SK-N-SH treated with all-trans-retinoic acid at 6 μM for 48 hours (cell line): ENCODE results near the gene CD2.

Source experiments
- ATAC-seq: fragments of 200-7000 bp; cut with Tn5 transposase; 3 replicates; pipeline ENCODE4 v1.9.1; 2020; ENCODE audit warnings: mild to moderate bottlenecking, moderate library complexity
- ARNTL ChIP-seq: fragments of 450-650 bp; formaldehyde crosslinking; IDR thresholded peaks from 2 replicates; pipeline ENCODE4 v1.5.0; 2020; ENCODE audit warnings: low read depth, mild to moderate bottlenecking, moderate library complexity, borderline replicate concordance
- BACH2 ChIP-seq: fragments of 250-450 bp; sonication (Bioruptor Pico); IDR thresholded peaks from 2 replicates; pipeline ENCODE4 v1.9.0; 2021; ENCODE audit warnings: mild to moderate bottlenecking, borderline replicate concordance
- CSDC2 ChIP-seq: fragments of 250-450 bp; sonication (Bioruptor Pico); IDR thresholded peaks from 2 replicates; pipeline ENCODE4 v1.5.0; 2020; ENCODE audit warnings: mild to moderate bottlenecking, moderate library complexity
- ESRRG ChIP-seq: fragments of 250-450 bp; sonication (Bioruptor Pico); IDR thresholded peaks from 2 replicates; pipeline ENCODE4 v1.6.1; 2021; ENCODE audit warnings: mild to moderate bottlenecking
- GLIS3 ChIP-seq: fragments of 250-450 bp; sonication (Bioruptor Pico); IDR thresholded peaks from 2 replicates; pipeline ENCODE4 v1.5.0; 2020; ENCODE audit warnings: mild to moderate bottlenecking, moderate library complexity
- ISL1 ChIP-seq: fragments of 250-450 bp; sonication (Bioruptor Pico); IDR thresholded peaks from 2 replicates; pipeline ENCODE4 v2.1.2; 2022; ENCODE audit warnings: mild to moderate bottlenecking, moderate library complexity
- OSR1 ChIP-seq: fragments of 250-450 bp; sonication (Bioruptor Pico); IDR thresholded peaks from 2 replicates; pipeline ENCODE4 v1.8.0; 2022; ENCODE audit warnings: moderate library complexity, mild to moderate bottlenecking, inconsistent platforms
- RARB ChIP-seq: fragments of 250-450 bp; sonication (Bioruptor Pico); IDR thresholded peaks from 2 replicates; pipeline ENCODE4 v1.8.0; 2021; ENCODE audit warnings: mild to moderate bottlenecking, moderate library complexity
- SNAI2 ChIP-seq: fragments of 250-450 bp; sonication (Bioruptor Pico); IDR thresholded peaks from 2 replicates; pipeline ENCODE4 v1.5.0; 2020; ENCODE audit warnings: mild to moderate bottlenecking, moderate library complexity
- TCF4 ChIP-seq: fragments of 250-450 bp; sonication (Bioruptor Pico); IDR thresholded peaks from 2 replicates; pipeline ENCODE4 v1.8.0; 2021; ENCODE audit warnings: mild to moderate bottlenecking, moderate library complexity, borderline replicate concordance
- TOX ChIP-seq: fragments of 250-450 bp; sonication (Bioruptor Pico); IDR thresholded peaks from 2 replicates; pipeline ENCODE4 v1.8.0; 2021; ENCODE audit warnings: mild to moderate bottlenecking, moderate library complexity, borderline replicate concordance
- ZC3H10 ChIP-seq: fragments of 250-450 bp; sonication (Bioruptor Pico); IDR thresholded peaks from 2 replicates; pipeline ENCODE4 v1.5.1; 2021; ENCODE audit warnings: mild to moderate bottlenecking, moderate library complexity
- ZFP3 ChIP-seq: fragments of 250-450 bp; sonication (Bioruptor Pico); IDR thresholded peaks from 2 replicates; pipeline ENCODE4 v1.5.0; 2020; ENCODE audit warnings: mild to moderate bottlenecking, moderate library complexity
- ZFP30 ChIP-seq: fragments of 450-650 bp; formaldehyde crosslinking; IDR thresholded peaks from 2 replicates; pipeline ENCODE4 v1.5.0; 2022; ENCODE audit warnings: mild to moderate bottlenecking, moderate library complexity
- ZNF70 ChIP-seq: fragments of 450-650 bp; formaldehyde crosslinking; IDR thresholded peaks from 2 replicates; pipeline ENCODE4 v1.5.0; 2020; ENCODE audit warnings: mild to moderate bottlenecking, moderate library complexity
- ZNF8 ChIP-seq: fragments of 450-650 bp; formaldehyde crosslinking; IDR thresholded peaks from 2 replicates; pipeline ENCODE4 v1.5.0; 2020; ENCODE audit warnings: mild to moderate bottlenecking, moderate library complexity
- TF ChIP-seq, protein P1 (sequence below): fragments of 250-450 bp; sonication (Bioruptor Pico); IDR thresholded peaks from 2 replicates; pipeline ENCODE4 v1.5.1; 2020; ENCODE audit warnings: low read depth, mild to moderate bottlenecking, moderate library complexity
- TF ChIP-seq, protein P2 (sequence below): fragments of 250-450 bp; sonication (Bioruptor Pico); IDR thresholded peaks from 2 replicates; pipeline ENCODE4 v1.5.0; 2020; ENCODE audit warnings: mild to moderate bottlenecking, moderate library complexity
- TF ChIP-seq, protein P3 (sequence below): fragments of 250-450 bp; sonication (Bioruptor Pico); IDR thresholded peaks from 2 replicates; pipeline ENCODE4 v1.8.0; 2020; ENCODE audit warnings: mild to moderate bottlenecking, moderate library complexity, borderline replicate concordance
- TF ChIP-seq, protein P4 (sequence below): fragments of 250-450 bp; sonication (Bioruptor Pico); IDR thresholded peaks from 2 replicates; pipeline ENCODE4 v1.5.1; 2021; ENCODE audit warnings: mild to moderate bottlenecking, moderate library complexity

Gene CD2, protein sequence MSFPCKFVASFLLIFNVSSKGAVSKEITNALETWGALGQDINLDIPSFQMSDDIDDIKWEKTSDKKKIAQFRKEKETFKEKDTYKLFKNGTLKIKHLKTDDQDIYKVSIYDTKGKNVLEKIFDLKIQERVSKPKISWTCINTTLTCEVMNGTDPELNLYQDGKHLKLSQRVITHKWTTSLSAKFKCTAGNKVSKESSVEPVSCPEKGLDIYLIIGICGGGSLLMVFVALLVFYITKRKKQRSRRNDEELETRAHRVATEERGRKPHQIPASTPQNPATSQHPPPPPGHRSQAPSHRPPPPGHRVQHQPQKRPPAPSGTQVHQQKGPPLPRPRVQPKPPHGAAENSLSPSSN

DNA sequence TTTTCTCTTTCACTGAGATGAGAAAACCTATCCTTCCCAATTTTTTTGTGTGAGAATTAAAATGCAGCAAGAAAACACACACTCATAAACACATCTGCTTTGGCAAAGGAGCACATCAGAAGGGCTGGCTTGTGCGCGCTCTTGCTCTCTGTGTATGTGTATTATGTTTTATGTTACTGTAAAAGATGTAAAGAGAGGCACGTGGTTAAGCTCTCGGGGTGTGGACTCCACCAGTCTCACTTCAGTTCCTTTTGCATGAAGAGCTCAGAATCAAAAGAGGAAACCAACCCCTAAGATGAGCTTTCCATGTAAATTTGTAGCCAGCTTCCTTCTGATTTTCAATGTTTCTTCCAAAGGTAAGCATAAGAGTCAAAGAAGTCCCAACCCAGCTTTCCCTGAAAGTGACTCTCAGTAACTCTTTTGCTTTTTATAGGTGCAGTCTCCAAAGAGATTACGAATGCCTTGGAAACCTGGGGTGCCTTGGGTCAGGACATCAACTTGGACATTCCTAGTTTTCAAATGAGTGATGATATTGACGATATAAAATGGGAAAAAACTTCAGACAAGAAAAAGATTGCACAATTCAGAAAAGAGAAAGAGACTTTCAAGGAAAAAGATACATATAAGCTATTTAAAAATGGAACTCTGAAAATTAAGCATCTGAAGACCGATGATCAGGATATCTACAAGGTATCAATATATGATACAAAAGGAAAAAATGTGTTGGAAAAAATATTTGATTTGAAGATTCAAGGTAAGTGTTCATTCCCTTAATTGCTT, at the start of gene CD2:
TSS of gene CD2 (plus strand) at position 233 of the 780 bp plus-strand sequence. CDS start at position 296, 63 bp downstream.
- TF ChIP-seq CSDC2 (CRISPR knock-in tag) (no peak), ZNF70 (CRISPR knock-in tag) (no peak)
- TF ChIP-seq, protein P1, sequence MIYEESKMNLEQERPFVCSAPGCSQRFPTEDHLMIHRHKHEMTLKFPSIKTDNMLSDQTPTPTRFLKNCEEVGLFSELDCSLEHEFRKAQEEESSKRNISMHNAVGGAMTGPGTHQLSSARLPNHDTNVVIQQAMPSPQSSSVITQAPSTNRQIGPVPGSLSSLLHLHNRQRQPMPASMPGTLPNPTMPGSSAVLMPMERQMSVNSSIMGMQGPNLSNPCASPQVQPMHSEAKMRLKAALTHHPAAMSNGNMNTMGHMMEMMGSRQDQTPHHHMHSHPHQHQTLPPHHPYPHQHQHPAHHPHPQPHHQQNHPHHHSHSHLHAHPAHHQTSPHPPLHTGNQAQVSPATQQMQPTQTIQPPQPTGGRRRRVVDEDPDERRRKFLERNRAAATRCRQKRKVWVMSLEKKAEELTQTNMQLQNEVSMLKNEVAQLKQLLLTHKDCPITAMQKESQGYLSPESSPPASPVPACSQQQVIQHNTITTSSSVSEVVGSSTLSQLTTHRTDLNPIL (CRISPR knock-in tag) = no peak
- TF ChIP-seq, protein P2, sequence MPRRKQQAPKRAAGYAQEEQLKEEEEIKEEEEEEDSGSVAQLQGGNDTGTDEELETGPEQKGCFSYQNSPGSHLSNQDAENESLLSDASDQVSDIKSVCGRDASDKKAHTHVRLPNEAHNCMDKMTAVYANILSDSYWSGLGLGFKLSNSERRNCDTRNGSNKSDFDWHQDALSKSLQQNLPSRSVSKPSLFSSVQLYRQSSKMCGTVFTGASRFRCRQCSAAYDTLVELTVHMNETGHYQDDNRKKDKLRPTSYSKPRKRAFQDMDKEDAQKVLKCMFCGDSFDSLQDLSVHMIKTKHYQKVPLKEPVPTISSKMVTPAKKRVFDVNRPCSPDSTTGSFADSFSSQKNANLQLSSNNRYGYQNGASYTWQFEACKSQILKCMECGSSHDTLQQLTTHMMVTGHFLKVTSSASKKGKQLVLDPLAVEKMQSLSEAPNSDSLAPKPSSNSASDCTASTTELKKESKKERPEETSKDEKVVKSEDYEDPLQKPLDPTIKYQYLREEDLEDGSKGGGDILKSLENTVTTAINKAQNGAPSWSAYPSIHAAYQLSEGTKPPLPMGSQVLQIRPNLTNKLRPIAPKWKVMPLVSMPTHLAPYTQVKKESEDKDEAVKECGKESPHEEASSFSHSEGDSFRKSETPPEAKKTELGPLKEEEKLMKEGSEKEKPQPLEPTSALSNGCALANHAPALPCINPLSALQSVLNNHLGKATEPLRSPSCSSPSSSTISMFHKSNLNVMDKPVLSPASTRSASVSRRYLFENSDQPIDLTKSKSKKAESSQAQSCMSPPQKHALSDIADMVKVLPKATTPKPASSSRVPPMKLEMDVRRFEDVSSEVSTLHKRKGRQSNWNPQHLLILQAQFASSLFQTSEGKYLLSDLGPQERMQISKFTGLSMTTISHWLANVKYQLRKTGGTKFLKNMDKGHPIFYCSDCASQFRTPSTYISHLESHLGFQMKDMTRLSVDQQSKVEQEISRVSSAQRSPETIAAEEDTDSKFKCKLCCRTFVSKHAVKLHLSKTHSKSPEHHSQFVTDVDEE = no peak

DNA sequence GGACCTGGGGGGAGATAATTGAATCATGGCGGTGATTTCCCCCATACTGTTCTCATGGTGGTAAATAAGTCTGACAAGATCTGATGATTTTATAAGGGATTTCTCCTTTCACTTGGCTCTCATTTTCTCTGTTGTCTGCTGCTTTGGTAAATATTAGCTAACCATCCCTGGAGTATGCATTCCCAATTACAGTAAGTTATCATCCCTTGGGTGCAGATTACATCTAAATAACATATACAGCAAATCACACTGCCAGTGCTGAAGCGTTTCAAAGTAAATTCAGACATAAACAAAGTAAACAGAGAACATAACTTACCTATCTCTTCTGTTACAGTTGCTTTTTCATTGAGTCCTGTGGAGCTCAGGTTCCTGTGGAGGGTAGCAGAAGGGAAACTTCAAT, 48.1 kb upstream of the CD2 start:
- no peak for ATAC-seq
- TF ChIP-seq BACH2 (no peak), RARB (CRISPR knock-in tag) (no peak), CSDC2 (CRISPR knock-in tag) (no peak), ISL1 (CRISPR knock-in tag) (no peak), ZNF70 (CRISPR knock-in tag) (no peak), OSR1 (CRISPR knock-in tag) (no peak), ZFP3 (CRISPR knock-in tag) (no peak), SNAI2 (CRISPR knock-in tag) (no peak), ARNTL (CRISPR knock-in tag) (no peak), TCF4 (CRISPR knock-in tag) (no peak), GLIS3 (CRISPR knock-in tag) (no peak), ESRRG (CRISPR knock-in tag) (no peak), TOX (CRISPR knock-in tag) (no peak), ZC3H10 (CRISPR knock-in tag) (no peak), ZNF8 (CRISPR knock-in tag) (no peak), ZFP30 (CRISPR knock-in tag) (no peak)
- TF ChIP-seq, protein P3, sequence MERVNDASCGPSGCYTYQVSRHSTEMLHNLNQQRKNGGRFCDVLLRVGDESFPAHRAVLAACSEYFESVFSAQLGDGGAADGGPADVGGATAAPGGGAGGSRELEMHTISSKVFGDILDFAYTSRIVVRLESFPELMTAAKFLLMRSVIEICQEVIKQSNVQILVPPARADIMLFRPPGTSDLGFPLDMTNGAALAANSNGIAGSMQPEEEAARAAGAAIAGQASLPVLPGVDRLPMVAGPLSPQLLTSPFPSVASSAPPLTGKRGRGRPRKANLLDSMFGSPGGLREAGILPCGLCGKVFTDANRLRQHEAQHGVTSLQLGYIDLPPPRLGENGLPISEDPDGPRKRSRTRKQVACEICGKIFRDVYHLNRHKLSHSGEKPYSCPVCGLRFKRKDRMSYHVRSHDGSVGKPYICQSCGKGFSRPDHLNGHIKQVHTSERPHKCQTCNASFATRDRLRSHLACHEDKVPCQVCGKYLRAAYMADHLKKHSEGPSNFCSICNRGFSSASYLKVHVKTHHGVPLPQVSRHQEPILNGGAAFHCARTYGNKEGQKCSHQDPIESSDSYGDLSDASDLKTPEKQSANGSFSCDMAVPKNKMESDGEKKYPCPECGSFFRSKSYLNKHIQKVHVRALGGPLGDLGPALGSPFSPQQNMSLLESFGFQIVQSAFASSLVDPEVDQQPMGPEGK (CRISPR knock-in tag) = no peak
- TF ChIP-seq, protein P2 = no peak
- TF ChIP-seq, protein P4, sequence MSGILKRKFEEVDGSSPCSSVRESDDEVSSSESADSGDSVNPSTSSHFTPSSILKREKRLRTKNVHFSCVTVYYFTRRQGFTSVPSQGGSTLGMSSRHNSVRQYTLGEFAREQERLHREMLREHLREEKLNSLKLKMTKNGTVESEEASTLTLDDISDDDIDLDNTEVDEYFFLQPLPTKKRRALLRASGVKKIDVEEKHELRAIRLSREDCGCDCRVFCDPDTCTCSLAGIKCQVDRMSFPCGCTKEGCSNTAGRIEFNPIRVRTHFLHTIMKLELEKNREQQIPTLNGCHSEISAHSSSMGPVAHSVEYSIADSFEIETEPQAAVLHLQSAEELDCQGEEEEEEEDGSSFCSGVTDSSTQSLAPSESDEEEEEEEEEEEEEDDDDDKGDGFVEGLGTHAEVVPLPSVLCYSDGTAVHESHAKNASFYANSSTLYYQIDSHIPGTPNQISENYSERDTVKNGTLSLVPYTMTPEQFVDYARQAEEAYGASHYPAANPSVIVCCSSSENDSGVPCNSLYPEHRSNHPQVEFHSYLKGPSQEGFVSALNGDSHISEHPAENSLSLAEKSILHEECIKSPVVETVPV (CRISPR knock-in tag) = no peak

More for the DNA sequence above, at the start of gene CD2:
- no peak for ATAC-seq
